Spleen (tissue), 7 donors: ENCODE data around the gene CMTM8.

Experiments used
- CTCF ChIP-seq, 11 experiments: fragments of 200-600 bp in 7 of 11; fragments of 450-650 bp in 4 of 11; sonication (generic) in 4 of 11; IDR thresholded peaks in 8 of 11; conservative IDR thresholded peaks in 3 of 11; 1 replicate in 7 of 11; 2 replicates in 4 of 11; pipeline versions ENCODE4 v1.4.0 to v1.8.0; 2016 to 2021; ENCODE audit warnings: antibody characterized with exemption in 11 of 11, inconsistent platforms in 4 of 11, mild to moderate bottlenecking in 1 of 11
- POLR2AphosphoS5 ChIP-seq, 3 donors: sonication (generic); formaldehyde crosslinking; IDR thresholded peaks; one replicate each; pipeline ENCODE4 v1.5.1; 2017; ENCODE audit warnings: antibody characterized with exemption in 3 of 3
- donor health status: DM: no; HTN: no; CAD: no; lungs with moderate emphysema.
- donor health status: DM: no; HTN: no; CAD: no.
- donor health status: DM: no; HTN: no; CAD: no.

DNA sequence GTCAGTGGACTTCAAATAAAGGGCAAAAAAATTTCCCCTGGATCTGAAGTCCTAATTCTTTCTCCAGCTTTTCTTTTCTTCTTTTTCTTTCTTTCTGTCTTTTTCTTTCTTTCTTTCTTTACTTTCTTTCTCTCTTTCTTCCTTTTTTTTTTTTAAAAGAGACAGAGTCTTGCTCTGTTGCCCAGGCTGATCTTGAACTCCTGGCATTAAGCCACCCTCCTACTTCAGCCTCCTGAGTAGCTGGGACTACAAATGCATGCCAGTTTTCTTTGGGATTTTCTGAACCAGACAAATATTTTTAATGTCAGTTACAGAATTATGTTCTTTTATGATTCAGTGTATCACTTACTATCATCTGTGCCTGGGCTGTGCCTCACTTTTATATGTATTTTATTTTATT is 45.4 kb upstream of the CMTM8 start:
- no peak for TF ChIP-seq CTCF (IDR thresholded peaks at IDR 0.05 in 8 of 11, conservative IDR thresholded peaks at IDR 0.05 in 3 of 11)
- no peak for TF ChIP-seq POLR2AphosphoS5 (IDR thresholded peaks at IDR 0.05)
